T-helper 1 cell (primary cell): ENCODE data around the gene COL25A1.

Experiments
- DNase-seq, 5 donors: peaks; one replicate each; pipeline ENCODE4 v3.0.0-alpha.2; 2012 to 2020

COL25A1 gene

GRCh38 chr4:108794136-108794535 is 508.3 kb downstream of the COL25A1 start:
- DNase-seq: no peak

- no peak for DNase-seq
These were observed 509.0 kb downstream of the COL25A1 start for GRCh38 chr4:108793415-108793814.

- no peak for DNase-seq
These were observed 513.7 kb downstream of the COL25A1 start for GRCh38 chr4:108788731-108789130.

- DNase-seq: no peak
These were observed 514.7 kb downstream of the COL25A1 start for GRCh38 chr4:108787724-108788123.

GRCh38 chr4:108787106-108787505 is 515.4 kb downstream of the COL25A1 start:
- no peak for DNase-seq

- DNase-seq: no peak
These were observed 516.1 kb downstream of the COL25A1 start for GRCh38 chr4:108786351-108786750.

- no peak for DNase-seq
These were observed 518.6 kb downstream of the COL25A1 start for GRCh38 chr4:108783665-108784463.

- no peak for DNase-seq
These were observed 522.5 kb downstream of the COL25A1 start for GRCh38 chr4:108779958-108780357.

GRCh38 chr4:108777388-108777787 is 525.1 kb downstream of the COL25A1 start:
- DNase-seq: no peak

GRCh38 chr4:108775921-108776320 is 526.5 kb downstream of the COL25A1 start:
- no peak for DNase-seq

GRCh38 chr4:108774809-108775530 is 527.5 kb downstream of the COL25A1 start:
- DNase-seq: no peak

GRCh38 chr4:108772402-108772801 is 530.1 kb downstream of the COL25A1 start:
- no peak for DNase-seq

- DNase-seq: no peak
These were observed 536.4 kb downstream of the COL25A1 start for GRCh38 chr4:108766058-108766457.

GRCh38 chr4:108763986-108764385 is 538.5 kb downstream of the COL25A1 start:
- no peak for DNase-seq

GRCh38 chr4:108763226-108763593 is 539.2 kb downstream of the COL25A1 start:
- DNase-seq: no peak

- DNase-seq: peak in 2 of 5 donors; percentile 1 to 18
These were observed 539.8 kb downstream of the COL25A1 start, which contains the start of gene ETNPPL for GRCh38 chr4:108762559-108763225. Gene ETNPPL (minus strand): TSS chr4:108763053. CDS start chr4:108762898, 155 bp downstream.
